GM23248 (cell line): ENCODE results near the gene PDIA6. TPM values are rescaled to one million over a fixed set of nuclear protein-coding genes. Genes with fewer than 3 reads are reported as not detected.
"Not testable (repeated sequence)": the region's sequence is repeated elsewhere in the genome, so short reads cannot be mapped to it uniquely, and the experiment has no call there.

Experiments
- DNase-seq: peaks from one replicate; pipeline ENCODE4 v3.0.0-alpha.2; 2015
- H2AFZ ChIP-seq: fragments of 200-600 bp; sonication (generic); 2 replicates; pipeline ENCODE4 v1.6.1; 2016; ENCODE audit warnings: antibody characterized with exemption
- H3F3A ChIP-seq: fragments of 200-600 bp; sonication (generic); 2 replicates; pipeline ENCODE4 v1.6.1; 2016; ENCODE audit warnings: mild to moderate bottlenecking, antibody characterized with exemption, mixed run types; ENCODE audit not compliant: insufficient read depth
- H3K27ac ChIP-seq: fragments of 200-600 bp; sonication (generic); 2 replicates; pipeline ENCODE4 v1.5.1; 2016; ENCODE audit warnings: mild to moderate bottlenecking
- H3K27me3 ChIP-seq: fragments of 200-600 bp; sonication (generic); replicated peaks from 2 replicates; pipeline ENCODE4 v1.6.1; 2016; ENCODE audit warnings: mild to moderate bottlenecking; ENCODE audit not compliant: insufficient read depth
- H3K36me3 ChIP-seq: fragments of 200-600 bp; sonication (generic); 2 replicates; pipeline ENCODE4 v1.6.1; 2016; ENCODE audit warnings: low read depth, mild to moderate bottlenecking
- H3K4me1 ChIP-seq: fragments of 200-600 bp; sonication (generic); 2 replicates; pipeline ENCODE4 v1.6.1; 2016; ENCODE audit warnings: mild to moderate bottlenecking; ENCODE audit not compliant: insufficient read depth
- H3K4me2 ChIP-seq: fragments of 200-600 bp; sonication (generic); one replicate; pipeline ENCODE4 v1.6.1; 2016; ENCODE audit warnings: mild to moderate bottlenecking; ENCODE audit not compliant: unreplicated experiment
- H3K4me3 ChIP-seq: fragments of 200-600 bp; sonication (generic); 2 replicates; pipeline ENCODE4 v1.5.1; 2016; ENCODE audit warnings: mild to moderate bottlenecking
- H3K79me2 ChIP-seq: fragments of 200-600 bp; sonication (generic); 2 replicates; pipeline ENCODE4 v1.6.1; 2016; ENCODE audit warnings: mild to moderate bottlenecking; ENCODE audit not compliant: insufficient read depth
- H3K9ac ChIP-seq: fragments of 200-600 bp; sonication (generic); 2 replicates; pipeline ENCODE4 v1.6.1; 2016; ENCODE audit warnings: mild to moderate bottlenecking
- H3K9me2 ChIP-seq: fragments of 200-600 bp; sonication (generic); 2 replicates; pipeline ENCODE4 v1.6.1; 2016; ENCODE audit warnings: mixed run types, mild to moderate bottlenecking, moderate library complexity; ENCODE audit not compliant: insufficient read depth
- H3K9me3 ChIP-seq: fragments of 200-600 bp; sonication (generic); one replicate; pipeline ENCODE4 v1.6.1; 2017; ENCODE audit warnings: low read depth
- H4K20me1 ChIP-seq: fragments of 200-600 bp; sonication (generic); 2 replicates; pipeline ENCODE4 v1.6.0; 2016; ENCODE audit not compliant: insufficient read depth
- EZH2 ChIP-seq: fragments of 200-600 bp; sonication (generic); IDR thresholded peaks from 2 replicates; pipeline ENCODE4 v1.6.1; 2018; ENCODE audit warnings: antibody characterized with exemption, mild to moderate bottlenecking; ENCODE audit not compliant: insufficient read depth, poor library complexity, severe bottlenecking
- EZH2phosphoT487 ChIP-seq: fragments of 200-600 bp; sonication (generic); IDR thresholded peaks from 2 replicates; pipeline ENCODE4 v1.6.1; 2018; ENCODE audit warnings: antibody characterized with exemption, moderate library complexity, mild to moderate bottlenecking, low read depth; ENCODE audit not compliant: insufficient read depth
- WGBS, 2 experiments: methylation state at CpG; one replicate each; pipeline ENCODE4 v1.1.6; 2015 to 2017; ENCODE audit warnings: low lambda C conversion rate in 2 of 2, low coverage in 1 of 2; ENCODE audit errors: missing lambda C conversion rate in 2 of 2; 5-methylcytosine and 5-hydroxymethylcytosine counted together
- in situ Hi-C: fragments of 300-500 bp; cut with MboI; formaldehyde crosslinking; loops from 2 replicates; pipeline ENCODE4 v1.15.0; 2020
- polyA plus RNA-seq: library from polyadenylated mRNA; unstranded; fragments of >200 nt; fragmentation: Nextera tagmentation; extraction: Ambion mirVana; gene quantifications from 2 replicates; pipeline ENCODE4 v1.2.1, GENCODE V29; 2016
- total RNA-seq: library from RNA; depleted of rRNA; stranded (reverse); fragments of >200 nt; shearing (Covaris generic); gene quantifications from 2 replicates; pipeline ENCODE4 v1.2.3, GENCODE V29; 2014

Gene PDIA6
- total and polyA plus RNA-seq, 2 experiments from 2014 or later, result 363 to 502 TPM

- Histone ChIP-seq H3K27ac (no peak overlapping the region), H2AFZ (no peak overlapping the region), H3K4me3 (no peak overlapping the region), H3K36me3 (peaks cover 67% of the 10 kb centered on the region; the same call in 1 of the 2 replicates), H3K4me2 (no peak overlapping the region), H3F3A (0 out of 2 replicates have a peak, but pooled peaks cover 5% of the 10 kb centered on the region), H3K27me3 (no peaks in the 10 kb centered on the region), H3K79me2 (peaks cover 4% of the 10 kb centered on the region; the same call in 1 of the 2 replicates), H3K9ac (no peak overlapping the region), H3K9me2 (no peaks in the 10 kb centered on the region), H4K20me1 (no peaks in the 10 kb centered on the region), H3K4me1 (no peaks in the 10 kb centered on the region), H3K9me3 (no peaks in the 10 kb centered on the region)
- no peak for DNase-seq
- in situ Hi-C loops, result no loop called here
- TF ChIP-seq EZH2 (no peak), EZH2phosphoT487 (no peak)
- WGBS, 2 experiments, result 96 to 97% methylated on average over 5 of the region's 5 CpGs
These were observed 27.3 kb downstream of the PDIA6 start for GRCh38 chr2:10785260-10785659.

GRCh38 chr2:10784719-10785118, 27.9 kb downstream of the PDIA6 start:
- Histone ChIP-seq H2AFZ (no peak overlapping the region), H4K20me1 (no peaks in the 10 kb centered on the region), H3K9ac (no peak overlapping the region), H3K27ac (no peak overlapping the region), H3K27me3 (no peaks in the 10 kb centered on the region), H3K9me3 (no peaks in the 10 kb centered on the region), H3K4me1 (no peaks in the 10 kb centered on the region), H3K4me3 (no peak overlapping the region), H3K9me2 (no peaks in the 10 kb centered on the region), H3K36me3 (peaks cover 65% of the 10 kb centered on the region; the same call in 1 of the 2 replicates), H3K4me2 (no peak overlapping the region), H3K79me2 (peaks cover 4% of the 10 kb centered on the region; the same call in 1 of the 2 replicates), H3F3A (0 out of 2 replicates have a peak, but pooled peaks cover 5% of the 10 kb centered on the region)
- in situ Hi-C loops, result no loop called here
- 78 to 82% methylated on average over 9 of the region's 9 CpGs for WGBS, 2 experiments
- TF ChIP-seq EZH2, result no peak
- no peak for TF ChIP-seq EZH2phosphoT487
- no peak for DNase-seq

- no peaks in the 10 kb centered on the region for H4K20me1 ChIP-seq
- DNase-seq, result no peak
- H3K9me2 ChIP-seq, result no peaks in the 10 kb centered on the region
- peaks cover 4% of the 10 kb centered on the region; the same call in 1 of the 2 replicates for H3K79me2 ChIP-seq
- no peak overlapping the region for H3K27ac ChIP-seq
- in situ Hi-C loops, result no loop called here
- peaks cover 52% of the 10 kb centered on the region; the same call in 1 of the 2 replicates for H3K36me3 ChIP-seq
- WGBS, 2 experiments, result 96 to 98% methylated on average over 4 of the region's 4 CpGs
- no peak for TF ChIP-seq EZH2phosphoT487
- TF ChIP-seq EZH2, result no peak
- no peak overlapping the region for H3K9ac ChIP-seq
- no peak overlapping the region for H3K4me3 ChIP-seq
- H3K4me2 ChIP-seq, result no peak overlapping the region
- H3F3A ChIP-seq, result no peaks in the 10 kb centered on the region
- no peak overlapping the region for H2AFZ ChIP-seq
- no peaks in the 10 kb centered on the region for H3K27me3 ChIP-seq
- no peaks in the 10 kb centered on the region for H3K9me3 ChIP-seq
- H3K4me1 ChIP-seq, result no peaks in the 10 kb centered on the region
These were observed 29.2 kb downstream of the PDIA6 start for GRCh38 chr2:10783421-10783820.

GRCh38 chr2:10781746-10782145, 30.8 kb downstream of the PDIA6 start:
- 96 to 98% methylated on average over 8 of the region's 8 CpGs for WGBS, 2 experiments
- Histone ChIP-seq H3K9me3 (no peaks in the 10 kb centered on the region), H3K79me2 (no peaks in the 10 kb centered on the region), H3F3A (no peaks in the 10 kb centered on the region), H3K9me2 (no peaks in the 10 kb centered on the region), H3K27me3 (no peaks in the 10 kb centered on the region), H2AFZ (no peak overlapping the region), H3K9ac (no peak overlapping the region), H3K27ac (no peak overlapping the region), H3K4me2 (no peak overlapping the region), H3K4me3 (no peak overlapping the region), H3K4me1 (no peaks in the 10 kb centered on the region), H3K36me3 (peaks cover 45% of the 10 kb centered on the region; the same call in 1 of the 2 replicates), H4K20me1 (no peaks in the 10 kb centered on the region)
- no peak for DNase-seq
- in situ Hi-C loops, result no loop called here
- TF ChIP-seq EZH2phosphoT487 (no peak), EZH2 (no peak)

GRCh38 chr2:10780821-10781220, 31.8 kb downstream of the PDIA6 start:
- H3K27me3 ChIP-seq, H3K4me1 ChIP-seq, H3F3A ChIP-seq, in situ Hi-C loops, H3K9me2 ChIP-seq, H3K79me2 ChIP-seq, H2AFZ ChIP-seq, H3K4me2 ChIP-seq, H3K9me3 ChIP-seq, H3K4me3 ChIP-seq, H3K27ac ChIP-seq, H3K9ac ChIP-seq, DNase-seq, H4K20me1 ChIP-seq: not testable (repeated sequence)
- WGBS, 2 experiments, result 97 to 98% methylated on average over 11 of the region's 11 CpGs
- H3K36me3 ChIP-seq, result peaks cover 39% of the 10 kb centered on the region; the same call in 1 of the 2 replicates
